Measurements from ENCODE around the gene ALKBH3. TPM values are rescaled to one million over a fixed set of nuclear protein-coding genes. Genes with fewer than 3 reads are reported as not detected.

The ALKBH3 gene
- total RNA-seq = 10 to 100 TPM; 43.7 to 49.1 TPM

GRCh38 chr11:43880640-43881159, at the start of gene ALKBH3:
Gene ALKBH3 (plus strand): TSS chr11:43880831. CDS start chr11:43882653, 1,822 bp downstream.
- Mint-ChIP-seq H3K27me3 (ENCODE audit: low read depth) (peaks cover 7% of the 10 kb centered on the region), H3K9me3 (ENCODE audit: insufficient read depth) (no peaks in the 10 kb centered on the region), H3K36me3 (ENCODE audit: low read depth) (peaks cover 28% of the 10 kb centered on the region), H3K4me3 (peak within 1 kb of the TSS; percentile 91), H3K4me1 (ENCODE audit: low read depth) (peaks cover 22% of the 10 kb centered on the region), H3K27ac (peak within 1 kb of the TSS; percentile 78)
- ChIA-PET POLR2A (interaction anchor here (0.9 to 1.1 kb wide), 2 partner anchors 9 to 12 kb away, joined by 4 to 6 read pairs; no protein-coding TSS in a partner anchor), CTCF (interaction anchor here (1.1 to 1.9 kb wide), 5 partner anchors 9 to 215 kb away, joined by 3 to 20 read pairs (median 4); partner anchors contain the start of genes C11orf96 and EXT2)
- ATAC-seq (peak; percentile 99), DNase-seq (peak; percentile 94)

DNA sequence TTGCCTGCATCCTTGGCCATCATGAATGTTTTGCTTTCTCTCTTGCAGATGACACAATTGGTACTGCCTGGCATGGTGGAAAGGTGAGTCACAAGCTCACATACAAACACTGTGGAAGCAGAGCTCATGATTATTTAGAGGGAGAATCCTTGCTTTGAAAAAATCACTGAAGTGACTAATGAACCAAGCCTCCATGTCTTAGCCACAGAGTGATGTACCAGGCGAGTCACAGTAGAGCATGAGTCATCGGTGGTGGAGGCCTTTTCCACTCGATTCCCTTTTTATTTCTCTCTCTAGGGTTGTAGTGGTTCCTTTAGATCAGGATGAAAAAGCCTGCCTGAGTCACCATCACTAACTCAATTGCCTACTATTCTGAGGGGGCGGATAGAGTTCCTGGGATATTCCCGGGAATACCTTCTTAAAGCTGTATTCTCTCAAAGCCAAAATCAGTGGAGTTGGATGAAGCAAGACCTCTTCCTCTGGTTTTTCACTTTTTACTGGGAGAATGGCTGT, 49.6 kb upstream of the ALKBH3 start:
- H3K36me3 Mint-ChIP-seq (ENCODE audit: low read depth) = peaks cover 5% of the 10 kb centered on the region
- ChIA-PET POLR2A (no interaction called here), CTCF (interaction anchor here (2.7 kb wide), 1 partner anchor 21 kb away, joined by 14 read pairs; no protein-coding TSS in a partner anchor)
- ATAC-seq (peak; percentile 79), DNase-seq (peak; percentile 29)
- no peaks in the 10 kb centered on the region for H3K9me3 Mint-ChIP-seq (ENCODE audit: insufficient read depth)
- peaks cover 9% of the 10 kb centered on the region for H3K4me1 Mint-ChIP-seq (ENCODE audit: low read depth)
- H3K4me3 Mint-ChIP-seq = no peak overlapping the region
- no peaks in the 10 kb centered on the region for H3K27me3 Mint-ChIP-seq (ENCODE audit: low read depth)
- no peak overlapping the region for H3K27ac Mint-ChIP-seq

- no peak overlapping the region for H3K27ac Mint-ChIP-seq
These were observed 48.1 kb upstream of the ALKBH3 start for GRCh38 chr11:43832536-43832935.

GRCh38 chr11:43833657-43834073, 47.0 kb upstream of the ALKBH3 start:
- ATAC-seq (no peak), DNase-seq (no peak)
- Mint-ChIP-seq H3K36me3 (ENCODE audit: low read depth) (peaks cover 5% of the 10 kb centered on the region), H3K4me1 (ENCODE audit: low read depth) (peaks cover 9% of the 10 kb centered on the region), H3K4me3 (no peak overlapping the region), H3K27ac (no peak overlapping the region), H3K27me3 (ENCODE audit: low read depth) (no peaks in the 10 kb centered on the region), H3K9me3 (ENCODE audit: insufficient read depth) (no peaks in the 10 kb centered on the region)
- CTCF ChIA-PET = interaction anchor here (1.3 to 1.4 kb wide), 2 partner anchors 8 to 18 kb away, joined by 4 to 8 read pairs; no protein-coding TSS in a partner anchor
- POLR2A ChIA-PET = no interaction called here

More at GRCh38 chr11:43832536-43832935, 48.1 kb upstream of the ALKBH3 start:
- Mint-ChIP-seq H3K27me3 (ENCODE audit: low read depth) (no peaks in the 10 kb centered on the region), H3K9me3 (ENCODE audit: insufficient read depth) (no peaks in the 10 kb centered on the region), H3K36me3 (ENCODE audit: low read depth) (peaks cover 5% of the 10 kb centered on the region), H3K4me3 (no peak overlapping the region), H3K4me1 (ENCODE audit: low read depth) (peaks cover 9% of the 10 kb centered on the region)
- DNase-seq = no peak
- no peak for ATAC-seq
- POLR2A ChIA-PET = no interaction called here
- CTCF ChIA-PET = interaction anchor here (1.4 kb wide), 1 partner anchor 19 kb away, joined by 8 read pairs; no protein-coding TSS in a partner anchor

- Mint-ChIP-seq H3K27me3 (ENCODE audit: low read depth) (no peaks in the 10 kb centered on the region), H3K9me3 (ENCODE audit: insufficient read depth) (no peaks in the 10 kb centered on the region), H3K27ac (no peak overlapping the region), H3K36me3 (ENCODE audit: low read depth) (peaks cover 5% of the 10 kb centered on the region), H3K4me1 (ENCODE audit: low read depth) (peaks cover 9% of the 10 kb centered on the region), H3K4me3 (no peak overlapping the region)
- ATAC-seq = no peak
- no peak for DNase-seq
- ChIA-PET POLR2A (no interaction called here), CTCF (interaction anchor here (1.3 to 2.4 kb wide), 2 partner anchors 9 to 18 kb away, joined by 4 to 8 read pairs; no protein-coding TSS in a partner anchor)
These were observed 46.3 kb upstream of the ALKBH3 start for GRCh38 chr11:43834286-43834685.

DNA sequence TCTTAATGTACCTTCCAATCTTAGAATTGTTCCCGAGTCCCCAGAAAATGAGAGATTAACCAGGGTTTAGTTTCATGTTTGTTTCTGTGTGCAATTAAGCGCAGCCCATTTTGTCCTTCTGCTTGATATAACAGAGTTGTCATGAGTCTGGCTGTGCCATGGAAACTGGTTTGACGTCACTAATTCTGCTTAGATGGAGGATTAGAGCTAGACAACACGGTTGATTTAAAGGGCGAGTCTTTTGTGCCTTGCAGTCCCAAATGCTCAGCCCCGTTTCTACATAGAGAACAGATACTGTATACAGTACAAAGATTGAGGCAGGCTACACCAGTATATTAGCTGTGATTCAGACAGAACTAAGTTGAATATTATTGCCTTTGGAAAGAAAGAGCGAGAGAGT, 45.5 kb upstream of the ALKBH3 start:
- DNase-seq = no peak
- no peak for ATAC-seq
- peaks cover 9% of the 10 kb centered on the region for H3K4me1 Mint-ChIP-seq (ENCODE audit: low read depth)
- ChIA-PET CTCF (interaction anchor here (2.4 to 3.2 kb wide), 2 partner anchors 9 to 17 kb away, joined by 8 to 16 read pairs; no protein-coding TSS in a partner anchor), POLR2A (no interaction called here)
- no peak overlapping the region for H3K27ac Mint-ChIP-seq
- H3K4me3 Mint-ChIP-seq = no peak overlapping the region
- H3K27me3 Mint-ChIP-seq (ENCODE audit: low read depth) = no peaks in the 10 kb centered on the region
- H3K36me3 Mint-ChIP-seq (ENCODE audit: low read depth) = peaks cover 5% of the 10 kb centered on the region
- no peaks in the 10 kb centered on the region for H3K9me3 Mint-ChIP-seq (ENCODE audit: insufficient read depth)

- POLR2A ChIA-PET = interaction anchor here (0.6 kb wide), 1 partner anchor 380 kb away, joined by 3 read pairs; no protein-coding TSS in a partner anchor
- no peak for ATAC-seq
These were observed 42.8 kb upstream of the ALKBH3 start for GRCh38 chr11:43837879-43838278.

GRCh38 chr11:43842021-43842420, 38.6 kb upstream of the ALKBH3 start:
- ChIA-PET POLR2A (interaction anchor here (0.6 kb wide), 1 partner anchor 103 kb away, joined by 4 read pairs; no protein-coding TSS in a partner anchor), CTCF (interaction anchor here (2.0 to 2.1 kb wide), 2 partner anchors 10 to 16 kb away, joined by 9 to 11 read pairs; no protein-coding TSS in a partner anchor)
- no peak overlapping the region for H3K27ac Mint-ChIP-seq
- ATAC-seq (no peak), DNase-seq (no peak)
- no peaks in the 10 kb centered on the region for H3K27me3 Mint-ChIP-seq (ENCODE audit: low read depth)
- no peak overlapping the region for H3K4me3 Mint-ChIP-seq
- H3K36me3 Mint-ChIP-seq (ENCODE audit: low read depth) = peaks cover 19% of the 10 kb centered on the region
- H3K9me3 Mint-ChIP-seq (ENCODE audit: insufficient read depth) = no peaks in the 10 kb centered on the region
- no peaks in the 10 kb centered on the region for H3K4me1 Mint-ChIP-seq (ENCODE audit: low read depth)

More at GRCh38 chr11:43837879-43838278, 42.8 kb upstream of the ALKBH3 start:
- CTCF ChIA-PET = interaction anchor here (0.7 to 3.2 kb wide), 4 partner anchors 12 to 14 kb away, joined by 3 to 16 read pairs (median 10); no protein-coding TSS in a partner anchor
- no peaks in the 10 kb centered on the region for H3K27me3 Mint-ChIP-seq (ENCODE audit: low read depth)
- no peak overlapping the region for H3K27ac Mint-ChIP-seq
- no peaks in the 10 kb centered on the region for H3K4me1 Mint-ChIP-seq (ENCODE audit: low read depth)
- peaks cover 12% of the 10 kb centered on the region for H3K36me3 Mint-ChIP-seq (ENCODE audit: low read depth)
- H3K9me3 Mint-ChIP-seq (ENCODE audit: insufficient read depth) = no peaks in the 10 kb centered on the region
- DNase-seq = no peak
- H3K4me3 Mint-ChIP-seq = no peak overlapping the region

- Mint-ChIP-seq H3K9me3 (ENCODE audit: insufficient read depth) (no peaks in the 10 kb centered on the region), H3K27ac (no peak overlapping the region), H3K27me3 (ENCODE audit: low read depth) (no peaks in the 10 kb centered on the region), H3K36me3 (ENCODE audit: low read depth) (peaks cover 15% of the 10 kb centered on the region), H3K4me1 (ENCODE audit: low read depth) (peaks cover 8% of the 10 kb centered on the region), H3K4me3 (no peak overlapping the region)
- DNase-seq = no peak
- ChIA-PET POLR2A (no interaction called here), CTCF (interaction anchor here (1.1 kb wide), 1 partner anchor 10 kb away, joined by 3 read pairs; no protein-coding TSS in a partner anchor)
- no peak for ATAC-seq
These were observed 34.8 kb upstream of the ALKBH3 start for GRCh38 chr11:43845816-43846215.

GRCh38 chr11:43852057-43852636, 28.5 kb upstream of the ALKBH3 start:
- H3K9me3 Mint-ChIP-seq (ENCODE audit: insufficient read depth) = no peaks in the 10 kb centered on the region
- peaks cover 8% of the 10 kb centered on the region for H3K4me1 Mint-ChIP-seq (ENCODE audit: low read depth)
- ATAC-seq (peak; percentile 79), DNase-seq (peak; percentile 75)
- no peak overlapping the region for H3K27ac Mint-ChIP-seq
- ChIA-PET CTCF (interaction anchor here (0.7 to 2.5 kb wide), 35 partner anchors 9 to 541 kb away, joined by 3 to 32 read pairs (median 4); partner anchors contain the start of genes API5 and HSD17B12), POLR2A (interaction anchor here (1.1 kb wide), 1 partner anchor 172 kb away, joined by 4 read pairs; the partner anchor contains the start of gene HSD17B12)
- H3K36me3 Mint-ChIP-seq (ENCODE audit: low read depth) = peaks cover 3% of the 10 kb centered on the region
- H3K27me3 Mint-ChIP-seq (ENCODE audit: low read depth) = no peaks in the 10 kb centered on the region
- no peak overlapping the region for H3K4me3 Mint-ChIP-seq

DNA sequence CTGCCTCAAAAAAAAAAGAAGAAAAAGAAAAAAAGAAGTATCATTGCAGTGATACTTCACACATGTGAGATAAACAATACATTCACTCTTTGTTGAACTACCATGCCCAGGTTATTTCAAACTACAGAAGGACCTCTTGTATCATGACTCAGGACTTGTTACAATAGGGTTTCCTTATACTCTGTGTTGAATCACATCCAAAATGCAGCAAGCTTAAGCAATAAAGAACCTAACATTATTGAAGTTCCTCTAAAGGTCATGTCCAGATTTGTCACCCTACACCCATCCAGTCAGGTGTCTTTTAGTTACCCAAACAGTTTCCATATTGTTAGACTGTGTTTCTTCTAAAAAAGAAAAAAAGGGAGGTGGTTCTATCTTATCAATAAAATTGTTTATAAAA, 26.9 kb upstream of the ALKBH3 start:
- no peaks in the 10 kb centered on the region for H3K27me3 Mint-ChIP-seq (ENCODE audit: low read depth)
- ChIA-PET CTCF (interaction anchor here (1.0 to 1.7 kb wide), 4 partner anchors 10 to 36 kb away, joined by 3 to 4 read pairs (median 4); partner anchors contain the start of gene ALKBH3), POLR2A (no interaction called here)
- ATAC-seq (no peak), DNase-seq (no peak)
- H3K36me3 Mint-ChIP-seq (ENCODE audit: low read depth) = peaks cover 3% of the 10 kb centered on the region
- H3K4me1 Mint-ChIP-seq (ENCODE audit: low read depth) = peaks cover 7% of the 10 kb centered on the region
- H3K4me3 Mint-ChIP-seq = no peak overlapping the region
- no peaks in the 10 kb centered on the region for H3K9me3 Mint-ChIP-seq (ENCODE audit: insufficient read depth)
- H3K27ac Mint-ChIP-seq = no peak overlapping the region

Measured in activated CD8-positive, alpha-beta T cell treated with anti-CD3 and anti-CD28 coated beads, Interleukin-2, amount 10 ng/mL, durations not matched to agents 7 days and 5 days (primary cell).